ENCODE data around the gene THOC6. TPM values are rescaled to one million over a fixed set of nuclear protein-coding genes. Genes with fewer than 3 reads are reported as not detected.

THOC6 gene
- total and polyA plus RNA-seq, 12 donors = 9.0 to 107 (median 18.7) TPM

DNA sequence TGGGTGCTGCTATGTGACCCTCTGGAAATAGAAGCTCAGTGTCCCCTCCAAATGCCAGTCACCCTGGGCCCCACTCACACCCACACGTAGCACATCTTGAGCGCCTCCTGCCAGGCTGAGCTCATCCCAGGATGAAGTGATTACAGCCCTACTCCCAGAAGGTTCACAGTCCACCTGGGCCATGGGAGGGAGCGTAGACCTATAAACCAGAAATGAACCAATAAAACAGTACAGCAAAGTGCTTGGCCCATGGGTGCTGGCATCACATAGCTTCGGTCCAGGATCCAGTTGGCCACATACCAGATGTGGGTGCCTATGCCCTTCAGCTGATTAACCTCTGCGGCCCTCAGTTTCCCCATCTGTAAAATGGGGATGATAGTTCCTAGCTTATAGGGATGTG lies 15.1 kb downstream of the THOC6 start:
- no peak for DNase-seq
- Histone ChIP-seq H3K4me3 (no peak overlapping the region), H3K4me1 (replicated peaks in 1 of 2) (no peaks in the 10 kb centered on the region), H3K36me3 (replicated peaks in 1 of 2) (no peaks in the 10 kb centered on the region), H3K27ac (no peak overlapping the region), H3K9me3 (replicated peaks in 1 of 3) (no peaks in the 10 kb centered on the region), H3K27me3 (peaks cover 69% of the 10 kb centered on the region)
- TF ChIP-seq POLR2A (IDR thresholded peaks at IDR 0.05) (no peak), CTCF (IDR thresholded peaks at IDR 0.05) (no peak)
- WGBS, 4 donors = 68 to 85% (median 80%) methylated on average over 5 of the region's 5 CpGs
- intact Hi-C loops (cut with DNase I) = no loop called here

DNA sequence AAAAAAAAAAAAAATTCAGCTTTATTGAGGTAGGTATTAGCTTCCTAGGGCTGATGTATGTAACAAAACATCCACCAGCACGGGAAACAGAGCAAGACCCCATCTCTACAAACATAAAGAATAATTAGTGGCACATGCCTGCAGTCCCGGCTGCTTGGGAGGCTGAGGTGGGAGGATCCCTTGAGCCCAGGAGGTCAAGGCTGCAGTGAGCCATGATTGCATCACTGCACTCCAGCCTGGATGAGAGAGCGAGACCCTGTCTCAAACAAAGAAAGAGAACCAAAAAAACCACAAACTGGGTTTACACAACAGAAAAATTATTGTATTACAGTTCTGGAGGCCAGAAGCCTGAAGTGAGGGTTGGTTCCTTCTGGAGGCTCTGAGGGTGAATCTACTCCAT lies 18.5 kb downstream of the THOC6 start:
- Histone ChIP-seq H3K4me1 (replicated peaks in 1 of 2) (peaks cover 4 to 13% of the 10 kb centered on the region in 2 donors), H3K4me3 (no peak overlapping the region), H3K36me3 (replicated peaks in 1 of 2) (no peaks in the 10 kb centered on the region), H3K27ac (no peak overlapping the region), H3K9me3 (replicated peaks in 1 of 3) (no peaks in the 10 kb centered on the region), H3K27me3 (peaks cover 73% of the 10 kb centered on the region)
- TF ChIP-seq POLR2A (IDR thresholded peaks at IDR 0.05) (no peak), CTCF (IDR thresholded peaks at IDR 0.05) (no peak)
- intact Hi-C loops (cut with DNase I) = no loop called here
- WGBS, 4 donors = 65 to 75% (median 71%) methylated on average over 3 of the region's 3 CpGs
- no peak for DNase-seq

GRCh38 chr16:3044708-3045107 lies 20.9 kb downstream of the THOC6 start:
- DNase-seq = no peak
- WGBS, 4 donors = 79 to 88% (median 85%) methylated on average over 6 of the region's 6 CpGs
- peaks cover 4 to 13% of the 10 kb centered on the region in 2 donors for H3K4me1 ChIP-seq (replicated peaks in 1 of 2)
- H3K27me3 ChIP-seq = peaks cover 66% of the 10 kb centered on the region
- H3K9me3 ChIP-seq (replicated peaks in 1 of 3) = no peaks in the 10 kb centered on the region
- H3K27ac ChIP-seq = no peak overlapping the region
- intact Hi-C loops (cut with DNase I) = no loop called here
- TF ChIP-seq POLR2A (IDR thresholded peaks at IDR 0.05) (no peak), CTCF (IDR thresholded peaks at IDR 0.05) (no peak)
- no peak overlapping the region for H3K4me3 ChIP-seq
- H3K36me3 ChIP-seq (replicated peaks in 1 of 2) = no peaks in the 10 kb centered on the region

DNA sequence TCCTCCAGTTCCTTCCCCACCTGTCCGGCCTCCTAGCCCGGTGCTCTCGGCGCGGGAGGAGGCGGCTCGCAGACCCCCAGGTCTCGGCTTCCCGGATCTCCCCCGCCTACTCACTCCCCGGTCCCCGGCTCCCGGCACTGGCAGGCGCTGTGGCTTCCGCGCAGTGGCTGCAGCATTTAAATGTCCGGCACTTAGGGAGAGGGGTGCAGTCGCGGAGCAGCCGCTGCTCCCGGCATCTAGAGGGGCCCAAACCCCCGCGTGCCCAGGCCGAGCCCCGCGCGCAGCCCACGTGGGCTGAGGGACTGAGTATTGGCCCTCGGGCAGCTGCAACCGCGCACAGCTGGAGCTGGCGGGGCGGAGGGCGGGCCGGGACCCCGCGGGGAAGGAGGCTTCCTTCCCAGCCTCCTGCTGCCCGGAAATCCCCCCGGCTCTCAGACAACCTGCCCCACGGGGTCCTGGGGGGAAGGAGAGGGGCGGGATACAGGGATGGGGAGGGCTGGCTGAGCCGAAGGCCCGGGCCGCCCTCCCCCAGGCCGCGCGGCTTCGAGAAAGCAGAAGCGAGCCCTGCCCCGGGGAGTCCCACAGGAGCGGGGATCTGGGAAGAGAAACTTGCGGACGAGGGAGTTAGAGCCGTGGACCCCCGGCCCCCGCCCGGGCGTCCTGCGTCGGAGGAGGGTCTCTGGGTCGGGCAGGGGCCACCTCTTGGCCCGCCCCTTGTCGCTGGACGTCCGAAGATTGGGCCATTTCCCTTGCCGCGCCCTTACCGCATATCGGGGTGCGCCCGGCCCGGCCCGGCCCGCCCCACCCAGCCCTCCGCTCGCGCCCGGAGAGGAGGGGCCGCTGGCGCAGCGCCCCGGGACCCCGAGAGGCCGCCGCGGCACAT lies 22.2 kb downstream of the THOC6 start, which contains the start of gene MMP25:
Gene MMP25, plus strand, starts transcription at position 804 of the 883 bp plus-strand sequence. CDS start 357 bp downstream, outside the sequence.
- WGBS, 4 donors = 0 to 1% (median 0%) methylated on average over 2 to 85 of the region's 86 CpGs
- H3K36me3 ChIP-seq (replicated peaks in 1 of 2) = no peaks in the 10 kb centered on the region
- TF ChIP-seq CTCF (IDR thresholded peaks at IDR 0.05) (no peak), POLR2A (IDR thresholded peaks at IDR 0.05) (no peak)
- DNase-seq = no peak
- peaks cover 4 to 13% of the 10 kb centered on the region in 2 donors for H3K4me1 ChIP-seq (replicated peaks in 1 of 2)
- no peak within 1 kb of the TSS for H3K27ac ChIP-seq
- intact Hi-C loops (cut with DNase I) = no loop called here
- H3K9me3 ChIP-seq (replicated peaks in 1 of 3) = no peaks in the 10 kb centered on the region
- peaks cover 65% of the 10 kb centered on the region for H3K27me3 ChIP-seq
- H3K4me3 ChIP-seq = peak within 1 kb of the TSS in 1 of 4 donors; percentile 35
